ENCODE results near the gene SSBP3.

The SSBP3 gene

GRCh38 chr1:54280651-54281050 lies 125.5 kb downstream of the SSBP3 start:
- DNase-seq (ENCODE audit: low read depth in 1 of 2, low spot score in 1 of 2): no peak
- TF ChIP-seq POLR2AphosphoS5 (IDR thresholded peaks at IDR 0.05; ENCODE audit: low read depth) (no peak), REST (IDR thresholded peaks at IDR 0.05; ENCODE audit: insufficient replicate concordance, low read depth) (no peak), GABPA (IDR thresholded peaks at IDR 0.05; ENCODE audit: low read depth) (no peak), SPI1 (IDR thresholded peaks at IDR 0.05; ENCODE audit: borderline replicate concordance, low read depth) (no peak), CTCF (IDR thresholded peaks at IDR 0.05; ENCODE audit: insufficient read depth, low read length) (no peak)
- H3K27me3 ChIP-seq (ENCODE audit: insufficient read depth, poor library complexity, severe bottlenecking): no peaks in the 10 kb centered on the region
- H3K27ac ChIP-seq (replicated peaks): no peak overlapping the region
- H3K4me3 ChIP-seq (replicated peaks; ENCODE audit: insufficient read depth, low read length): no peak overlapping the region

GRCh38 chr1:54279457-54279856 lies 126.7 kb downstream of the SSBP3 start:
- no peak overlapping the region for H3K4me3 ChIP-seq (replicated peaks; ENCODE audit: insufficient read depth, low read length)
- no peaks in the 10 kb centered on the region for H3K27me3 ChIP-seq (ENCODE audit: insufficient read depth, poor library complexity, severe bottlenecking)
- no peak for DNase-seq (ENCODE audit: low read depth in 1 of 2, low spot score in 1 of 2)
- no peak overlapping the region for H3K27ac ChIP-seq (replicated peaks)
- TF ChIP-seq GABPA (IDR thresholded peaks at IDR 0.05; ENCODE audit: low read depth) (no peak), SPI1 (IDR thresholded peaks at IDR 0.05; ENCODE audit: borderline replicate concordance, low read depth) (no peak)

GRCh38 chr1:54278941-54279422 lies 127.2 kb downstream of the SSBP3 start:
- H3K4me3 ChIP-seq (replicated peaks; ENCODE audit: insufficient read depth, low read length): no peak overlapping the region
- no peak overlapping the region for H3K27ac ChIP-seq (replicated peaks)
- no peaks in the 10 kb centered on the region for H3K27me3 ChIP-seq (ENCODE audit: insufficient read depth, poor library complexity, severe bottlenecking)
- no peak for DNase-seq (ENCODE audit: low read depth in 1 of 2, low spot score in 1 of 2)
- TF ChIP-seq REST (IDR thresholded peaks at IDR 0.05; ENCODE audit: insufficient replicate concordance, low read depth) (no peak), GABPA (IDR thresholded peaks at IDR 0.05; ENCODE audit: low read depth) (no peak), CTCF (IDR thresholded peaks at IDR 0.05; ENCODE audit: insufficient read depth, low read length) (no peak), POLR2AphosphoS5 (IDR thresholded peaks at IDR 0.05; ENCODE audit: low read depth) (no peak), SPI1 (IDR thresholded peaks at IDR 0.05; ENCODE audit: borderline replicate concordance, low read depth) (no peak)

GRCh38 chr1:54277451-54278341 lies 128.5 kb downstream of the SSBP3 start:
- Histone ChIP-seq H3K27me3 (ENCODE audit: insufficient read depth, poor library complexity, severe bottlenecking) (no peaks in the 10 kb centered on the region), H3K4me3 (replicated peaks; ENCODE audit: insufficient read depth, low read length) (no peak overlapping the region), H3K27ac (replicated peaks) (no peak overlapping the region)
- DNase-seq (ENCODE audit: low read depth in 1 of 2, low spot score in 1 of 2): no peak
- TF ChIP-seq POLR2AphosphoS5 (IDR thresholded peaks at IDR 0.05; ENCODE audit: low read depth) (no peak), CTCF (IDR thresholded peaks at IDR 0.05; ENCODE audit: insufficient read depth, low read length) (no peak), GABPA (IDR thresholded peaks at IDR 0.05; ENCODE audit: low read depth) (no peak), REST (IDR thresholded peaks at IDR 0.05; ENCODE audit: insufficient replicate concordance, low read depth) (no peak), SPI1 (IDR thresholded peaks at IDR 0.05; ENCODE audit: borderline replicate concordance, low read depth) (no peak)

All from HL-60 (cell line).